CD4-positive, CD25-positive, alpha-beta regulatory T cell (primary cell): ENCODE results near the gene GNPDA1. TPM values are rescaled to one million over a fixed set of nuclear protein-coding genes. Genes with fewer than 3 reads are reported as not detected.
A peak's percentile ranks its signal among the peaks of the same experiment; 100 is the strongest.

Experiments
- ATAC-seq, 2 donors: fragments of 150-1000 bp; cut with Tn5 transposase; one replicate each; pipeline ENCODE4 v1.10.0; 2021; ENCODE audit warnings: low read depth in 2 of 2, moderate number of reproducible peaks in 2 of 2, moderate library complexity in 1 of 2
- DNase-seq, 3 donors: peaks; one replicate each; pipeline versions ENCODE4 v3.0.0 to v3.0.0-alpha.2; 2012 to 2022; ENCODE audit warnings: mixed read lengths in 1 of 3
- H3K27ac ChIP-seq: one replicate; pipeline ENCODE4 v1.7.0; 2013; ENCODE audit warnings: mild to moderate bottlenecking, low read length; ENCODE audit not compliant: insufficient read depth, poor library complexity, severe bottlenecking
- H3K27me3 ChIP-seq: one replicate; pipeline ENCODE4 v1.7.0; 2013; ENCODE audit warnings: low read length; ENCODE audit not compliant: control insufficient read depth, insufficient read depth
- H3K36me3 ChIP-seq: one replicate; pipeline ENCODE4 v1.7.0; 2013; ENCODE audit warnings: mild to moderate bottlenecking, low read length, moderate library complexity; ENCODE audit not compliant: control insufficient read depth, insufficient read depth
- H3K4me1 ChIP-seq: 2 replicates; pipeline ENCODE4 v1.7.0; 2013; ENCODE audit warnings: mild to moderate bottlenecking, low read length; ENCODE audit not compliant: insufficient read depth, control insufficient read depth, poor library complexity, severe bottlenecking
- H3K4me3 ChIP-seq: one replicate; pipeline ENCODE4 v1.7.0; 2013; ENCODE audit warnings: low read depth, mild to moderate bottlenecking, low read length, moderate library complexity
- H3K9me3 ChIP-seq, 2 experiments: 1 replicate in 1 of 2; 2 replicates in 1 of 2; pipeline ENCODE4 v1.7.0; 2013; ENCODE audit warnings: low read length in 2 of 2, mild to moderate bottlenecking in 1 of 2, moderate library complexity in 1 of 2; ENCODE audit not compliant: control insufficient read depth in 2 of 2
- H3K27ac Mint-ChIP-seq, 3 donors: one replicate each; pipeline ENCODE4 v1.8.0; 2020 to 2022; ENCODE audit warnings: mild to moderate bottlenecking in 3 of 3, mixed read lengths in 3 of 3, moderate library complexity in 2 of 3
- H3K27me3 Mint-ChIP-seq: one replicate; pipeline ENCODE4 v1.8.0; 2022; ENCODE audit warnings: mild to moderate bottlenecking, mixed read lengths
- H3K36me3 Mint-ChIP-seq: one replicate; pipeline ENCODE4 v1.8.0; 2020; ENCODE audit warnings: mixed read lengths
- H3K4me1 Mint-ChIP-seq, 4 donors: one replicate each; pipeline ENCODE4 v1.8.0; 2020 to 2022; ENCODE audit warnings: mixed read lengths in 4 of 4, mild to moderate bottlenecking in 1 of 4
- H3K4me3 Mint-ChIP-seq, 4 donors: one replicate each; pipeline ENCODE4 v1.8.0; 2020 to 2022; ENCODE audit warnings: mild to moderate bottlenecking in 4 of 4, mixed read lengths in 4 of 4, moderate library complexity in 3 of 4
- H3K9me3 Mint-ChIP-seq, 7 donors: one replicate each; pipeline ENCODE4 v1.8.0; 2020 to 2022; ENCODE audit warnings: mixed read lengths in 7 of 7, mild to moderate bottlenecking in 3 of 7, moderate library complexity in 2 of 7
- polyA plus RNA-seq, 4 donors: library from polyadenylated mRNA; unstranded; fragments of 300-500 nt; fragmentation: Illumina TruSeq; gene quantifications; one replicate each; pipeline ENCODE4 v1.2.3, GENCODE V29; 2021
- total RNA-seq: library from RNA; stranded (reverse); gene quantifications from one replicate; pipeline ENCODE4 v1.2.3, GENCODE V29; 2022

GNPDA1 gene
- total and polyA plus RNA-seq, 5 donors from 2014 or later, result 7.7 to 25.4 (median 22.1) TPM

GRCh38 chr5:141966275-141966962, 46.4 kb downstream of the GNPDA1 start:
- Mint-ChIP-seq H3K9me3 (no peaks in the 10 kb centered on the region), H3K4me3 (peak overlapping the region in 1 of 4 donors; percentile 67), H3K4me1 (peaks cover 8 to 41% (median 29%) of the 10 kb centered on the region in 4 donors), H3K27ac (peak overlapping the region in 1 of 3 donors; percentile 54), H3K36me3 (no peaks in the 10 kb centered on the region), H3K27me3 (no peaks in the 10 kb centered on the region)
- H3K27me3 ChIP-seq, result no peaks in the 10 kb centered on the region
- DNase-seq (no peak), ATAC-seq (no peak)
- no peak overlapping the region for H3K27ac ChIP-seq
- no peaks in the 10 kb centered on the region for H3K9me3 ChIP-seq
- no peak overlapping the region for H3K4me3 ChIP-seq
- peaks cover 26% of the 10 kb centered on the region for H3K4me1 ChIP-seq
- no peaks in the 10 kb centered on the region for H3K36me3 ChIP-seq

- DNase-seq, result no peak
- H3K36me3 ChIP-seq, result no peaks in the 10 kb centered on the region
- no peak overlapping the region for H3K4me3 Mint-ChIP-seq
- no peaks in the 10 kb centered on the region for H3K36me3 Mint-ChIP-seq
- no peak overlapping the region for H3K27ac ChIP-seq
- H3K9me3 Mint-ChIP-seq, result no peaks in the 10 kb centered on the region
- no peak overlapping the region for H3K27ac Mint-ChIP-seq
- no peak overlapping the region for H3K4me3 ChIP-seq
- no peaks in the 10 kb centered on the region for H3K9me3 ChIP-seq
- ATAC-seq, result no peak
- H3K27me3 Mint-ChIP-seq, result no peaks in the 10 kb centered on the region
- H3K4me1 Mint-ChIP-seq, result peaks cover 9 to 43% (median 32%) of the 10 kb centered on the region in 4 donors
- no peaks in the 10 kb centered on the region for H3K27me3 ChIP-seq
- peaks cover 32% of the 10 kb centered on the region for H3K4me1 ChIP-seq
Observed at GRCh38 chr5:141965071-141965470, 47.8 kb downstream of the GNPDA1 start.

- Histone ChIP-seq H3K27me3 (no peaks in the 10 kb centered on the region), H3K27ac (no peak overlapping the region), H3K4me3 (no peak overlapping the region), H3K9me3 (no peaks in the 10 kb centered on the region), H3K36me3 (no peaks in the 10 kb centered on the region), H3K4me1 (peaks cover 30% of the 10 kb centered on the region)
- H3K36me3 Mint-ChIP-seq, result no peaks in the 10 kb centered on the region
- H3K27ac Mint-ChIP-seq, result no peak overlapping the region
- H3K9me3 Mint-ChIP-seq, result peaks cover 0 to 1% (median 0%) of the 10 kb centered on the region in 7 donors
- H3K4me1 Mint-ChIP-seq, result peaks cover 11 to 44% (median 33%) of the 10 kb centered on the region in 4 donors
- no peak for ATAC-seq
- H3K27me3 Mint-ChIP-seq, result no peaks in the 10 kb centered on the region
- H3K4me3 Mint-ChIP-seq, result no peak overlapping the region
- no peak for DNase-seq
Observed at GRCh38 chr5:141963701-141964100, 49.1 kb downstream of the GNPDA1 start.

GRCh38 chr5:141961466-141961865, 51.4 kb downstream of the GNPDA1 start:
- H3K27ac Mint-ChIP-seq, result peak overlapping the region; percentile 87 to 98 (median 92)
- no peaks in the 10 kb centered on the region for H3K36me3 ChIP-seq
- peak overlapping the region in 2 of 4 donors; percentile 34 to 76 for H3K4me3 Mint-ChIP-seq
- no peaks in the 10 kb centered on the region for H3K9me3 ChIP-seq
- H3K27ac ChIP-seq, result peak overlapping the region; percentile 72
- no peaks in the 10 kb centered on the region for H3K27me3 Mint-ChIP-seq
- peaks cover 1% of the 10 kb centered on the region for H3K36me3 Mint-ChIP-seq
- peaks cover 37% of the 10 kb centered on the region for H3K4me1 ChIP-seq
- DNase-seq, result no peak
- peak overlapping the region; percentile 57 for H3K4me3 ChIP-seq
- no peaks in the 10 kb centered on the region for H3K27me3 ChIP-seq
- peaks cover 11 to 50% (median 29%) of the 10 kb centered on the region in 4 donors for H3K4me1 Mint-ChIP-seq
- no peak for ATAC-seq
- H3K9me3 Mint-ChIP-seq, result peaks cover 0 to 1% (median 0%) of the 10 kb centered on the region in 7 donors

GRCh38 chr5:141960449-141961323, 52.1 kb downstream of the GNPDA1 start:
- Histone ChIP-seq H3K4me1 (peaks cover 37% of the 10 kb centered on the region), H3K27me3 (no peaks in the 10 kb centered on the region), H3K9me3 (no peaks in the 10 kb centered on the region), H3K36me3 (no peaks in the 10 kb centered on the region), H3K27ac (peak overlapping the region; percentile 72), H3K4me3 (peak overlapping the region; percentile 57)
- Mint-ChIP-seq H3K36me3 (peaks cover 3% of the 10 kb centered on the region), H3K4me3 (peak overlapping the region in 3 of 4 donors; percentile 34 to 76 (median 74)), H3K27me3 (no peaks in the 10 kb centered on the region), H3K4me1 (peaks cover 11 to 50% (median 29%) of the 10 kb centered on the region in 4 donors), H3K27ac (peak overlapping the region; percentile 87 to 98 (median 92)), H3K9me3 (peaks cover 0 to 1% (median 0%) of the 10 kb centered on the region in 7 donors)
- ATAC-seq, result peak; percentile 97
- DNase-seq, result peak; percentile 82 to 95 (median 90)

GRCh38 chr5:141960018-141960417, 52.8 kb downstream of the GNPDA1 start:
- Histone ChIP-seq H3K9me3 (no peaks in the 10 kb centered on the region), H3K27me3 (no peaks in the 10 kb centered on the region), H3K36me3 (no peaks in the 10 kb centered on the region), H3K4me1 (peaks cover 37% of the 10 kb centered on the region), H3K27ac (no peak overlapping the region), H3K4me3 (no peak overlapping the region)
- H3K9me3 Mint-ChIP-seq, result peaks cover 0 to 1% (median 0%) of the 10 kb centered on the region in 7 donors
- DNase-seq (peak in 1 of 3 donors; percentile 46), ATAC-seq (no peak)
- H3K27ac Mint-ChIP-seq, result peak overlapping the region; percentile 69 to 98 (median 75)
- H3K4me3 Mint-ChIP-seq, result peak overlapping the region in 2 of 4 donors; percentile 48 to 76
- H3K4me1 Mint-ChIP-seq, result peaks cover 11 to 50% (median 29%) of the 10 kb centered on the region in 4 donors
- H3K27me3 Mint-ChIP-seq, result no peaks in the 10 kb centered on the region
- H3K36me3 Mint-ChIP-seq, result peaks cover 3% of the 10 kb centered on the region

GRCh38 chr5:141958546-141959172, 54.2 kb downstream of the GNPDA1 start:
- no peaks in the 10 kb centered on the region for H3K27me3 ChIP-seq
- H3K36me3 Mint-ChIP-seq, result peaks cover 10% of the 10 kb centered on the region
- H3K4me1 ChIP-seq, result peaks cover 37% of the 10 kb centered on the region
- no peaks in the 10 kb centered on the region for H3K9me3 ChIP-seq
- peaks cover 0 to 1% (median 0%) of the 10 kb centered on the region in 7 donors for H3K9me3 Mint-ChIP-seq
- peak overlapping the region in 1 of 4 donors; percentile 43 for H3K4me3 Mint-ChIP-seq
- ATAC-seq (no peak), DNase-seq (no peak)
- no peaks in the 10 kb centered on the region for H3K27me3 Mint-ChIP-seq
- peak overlapping the region; percentile 78 to 86 (median 79) for H3K27ac Mint-ChIP-seq
- peaks cover 11 to 50% (median 30%) of the 10 kb centered on the region in 4 donors for H3K4me1 Mint-ChIP-seq
- H3K4me3 ChIP-seq, result peak overlapping the region; percentile 13
- no peak overlapping the region for H3K27ac ChIP-seq
- no peaks in the 10 kb centered on the region for H3K36me3 ChIP-seq
